Measurements from ENCODE around the gene GUCY2D.
"Not testable (repeated sequence)": the region's sequence is repeated elsewhere in the genome, so short reads cannot be mapped to it uniquely, and the experiment has no call there.

Gene GUCY2D

DNA sequence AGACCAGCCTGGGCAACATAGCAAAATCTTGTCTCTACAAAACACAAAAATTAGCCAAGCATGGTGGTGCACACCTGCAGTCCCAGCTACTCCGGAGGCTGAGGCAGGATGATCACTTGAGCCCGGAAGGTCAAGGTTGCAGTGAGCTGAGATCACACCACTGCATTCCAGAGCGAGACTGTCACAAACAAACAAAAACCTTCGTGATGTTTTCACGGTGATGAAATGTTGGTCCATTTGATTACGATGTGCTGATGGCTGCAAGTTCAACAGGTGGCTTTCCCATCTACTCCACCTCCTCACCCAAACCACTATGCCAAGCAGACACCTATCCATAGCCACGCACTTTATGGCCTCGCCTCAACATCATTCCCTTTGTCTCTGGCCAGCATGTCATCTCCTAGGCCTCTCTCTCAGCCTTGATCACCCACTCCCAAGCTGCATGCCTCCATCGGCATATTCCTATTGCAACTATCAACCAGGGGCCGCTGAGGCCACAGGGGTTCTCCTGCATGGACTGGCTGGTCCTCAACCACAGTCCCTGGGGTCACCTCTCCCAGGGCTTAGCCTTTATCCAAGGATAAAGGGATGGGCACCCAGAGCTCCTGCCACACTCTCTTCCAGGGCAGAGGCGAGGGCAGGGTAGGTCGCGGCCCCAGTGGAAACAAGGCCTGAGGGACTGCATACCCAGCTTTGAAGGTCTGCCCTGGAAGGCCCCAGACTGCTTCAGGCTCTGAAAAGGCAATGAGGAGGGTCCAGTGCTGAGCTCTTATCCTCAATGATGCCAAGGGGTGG is 19.3 kb downstream of the GUCY2D start:
- Histone ChIP-seq H3K9me3 (ENCODE audit: insufficient read depth, low read length) (no peaks in the 10 kb centered on the region), H3K79me2 (ENCODE audit: insufficient read depth, low read length) (no peaks in the 10 kb centered on the region), H3K27ac (ENCODE audit: low read depth, low read length) (no peak overlapping the region), H4K20me1 (ENCODE audit: low read depth, low read length) (no peaks in the 10 kb centered on the region), H3K9ac (ENCODE audit: low read length) (no peak overlapping the region), H2AFZ (ENCODE audit: low read depth, low read length, severe bottlenecking) (no peak overlapping the region), H3F3A (ENCODE audit: insufficient read depth) (no peaks in the 10 kb centered on the region), H3K4me3 (ENCODE audit: insufficient read depth, low read length, poor library complexity, severe bottlenecking) (no peak overlapping the region), H3K9me2 (replicated peaks; ENCODE audit: insufficient read depth, low read length) (no peaks in the 10 kb centered on the region), H3K36me3 (ENCODE audit: low read length) (no peaks in the 10 kb centered on the region), H3K4me2 (ENCODE audit: low read depth, low read length, poor library complexity, severe bottlenecking) (no peak overlapping the region), H3K27me3 (ENCODE audit: low read length) (no peaks in the 10 kb centered on the region; the same call in 1 of the 2 replicates)
- TF ChIP-seq, protein P1, sequence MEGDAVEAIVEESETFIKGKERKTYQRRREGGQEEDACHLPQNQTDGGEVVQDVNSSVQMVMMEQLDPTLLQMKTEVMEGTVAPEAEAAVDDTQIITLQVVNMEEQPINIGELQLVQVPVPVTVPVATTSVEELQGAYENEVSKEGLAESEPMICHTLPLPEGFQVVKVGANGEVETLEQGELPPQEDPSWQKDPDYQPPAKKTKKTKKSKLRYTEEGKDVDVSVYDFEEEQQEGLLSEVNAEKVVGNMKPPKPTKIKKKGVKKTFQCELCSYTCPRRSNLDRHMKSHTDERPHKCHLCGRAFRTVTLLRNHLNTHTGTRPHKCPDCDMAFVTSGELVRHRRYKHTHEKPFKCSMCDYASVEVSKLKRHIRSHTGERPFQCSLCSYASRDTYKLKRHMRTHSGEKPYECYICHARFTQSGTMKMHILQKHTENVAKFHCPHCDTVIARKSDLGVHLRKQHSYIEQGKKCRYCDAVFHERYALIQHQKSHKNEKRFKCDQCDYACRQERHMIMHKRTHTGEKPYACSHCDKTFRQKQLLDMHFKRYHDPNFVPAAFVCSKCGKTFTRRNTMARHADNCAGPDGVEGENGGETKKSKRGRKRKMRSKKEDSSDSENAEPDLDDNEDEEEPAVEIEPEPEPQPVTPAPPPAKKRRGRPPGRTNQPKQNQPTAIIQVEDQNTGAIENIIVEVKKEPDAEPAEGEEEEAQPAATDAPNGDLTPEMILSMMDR (IDR thresholded peaks at IDR 0.05; ENCODE audit: insufficient read depth, low read length, poor library complexity, severe bottlenecking), result no peak
- TF ChIP-seq EZH2phosphoT487 (conservative IDR thresholded peaks at IDR 0.05; ENCODE audit: low read length), result no peak

DNA sequence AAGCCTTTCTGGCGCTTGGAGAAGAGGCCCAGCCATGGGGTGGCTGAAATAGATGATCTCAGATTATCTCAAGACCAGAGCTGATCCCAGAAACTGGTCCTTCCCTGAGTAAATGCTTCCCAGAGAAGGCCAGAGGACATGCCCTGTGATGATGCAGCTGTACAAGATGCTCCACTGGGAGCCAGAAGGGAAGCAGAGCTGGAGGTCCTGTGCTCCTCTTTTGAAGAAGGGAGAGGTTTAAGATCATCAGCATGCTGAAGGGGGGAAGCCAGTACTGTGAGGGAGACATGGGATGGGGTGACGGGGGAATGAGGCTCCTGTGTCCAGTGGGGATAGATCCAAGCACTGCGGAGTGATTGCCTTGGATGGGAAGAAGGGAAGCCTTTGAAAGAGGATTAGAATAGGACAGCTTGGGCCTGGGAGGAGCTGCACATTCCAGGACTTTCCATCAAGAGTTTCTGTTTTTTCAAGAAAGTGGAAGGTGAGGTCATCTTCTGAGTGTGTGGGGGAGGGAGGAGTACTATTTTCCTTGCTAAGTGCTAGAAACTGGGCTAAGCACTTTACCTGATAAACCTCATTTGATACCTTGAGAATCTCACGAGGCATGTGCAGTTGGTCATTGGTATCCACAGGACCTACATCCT is 20.1 kb downstream of the GUCY2D start:
- Histone ChIP-seq H2AFZ (ENCODE audit: low read depth, low read length, severe bottlenecking) (no peak overlapping the region), H3K79me2 (ENCODE audit: insufficient read depth, low read length) (no peaks in the 10 kb centered on the region), H3K9me2 (replicated peaks; ENCODE audit: insufficient read depth, low read length) (no peaks in the 10 kb centered on the region), H3K27ac (ENCODE audit: low read depth, low read length) (no peak overlapping the region), H3K9me3 (ENCODE audit: insufficient read depth, low read length) (no peaks in the 10 kb centered on the region), H3K9ac (ENCODE audit: low read length) (no peak overlapping the region), H3F3A (ENCODE audit: insufficient read depth) (no peaks in the 10 kb centered on the region), H3K4me2 (ENCODE audit: low read depth, low read length, poor library complexity, severe bottlenecking) (no peak overlapping the region), H3K4me3 (ENCODE audit: insufficient read depth, low read length, poor library complexity, severe bottlenecking) (no peak overlapping the region), H3K27me3 (ENCODE audit: low read length) (no peaks in the 10 kb centered on the region; the same call in 1 of the 2 replicates), H4K20me1 (ENCODE audit: low read depth, low read length) (no peaks in the 10 kb centered on the region), H3K36me3 (ENCODE audit: low read length) (no peaks in the 10 kb centered on the region)
- TF ChIP-seq, protein P1 (IDR thresholded peaks at IDR 0.05; ENCODE audit: insufficient read depth, low read length, poor library complexity, severe bottlenecking), result no peak
- no peak for TF ChIP-seq EZH2phosphoT487 (conservative IDR thresholded peaks at IDR 0.05; ENCODE audit: low read length)

DNA sequence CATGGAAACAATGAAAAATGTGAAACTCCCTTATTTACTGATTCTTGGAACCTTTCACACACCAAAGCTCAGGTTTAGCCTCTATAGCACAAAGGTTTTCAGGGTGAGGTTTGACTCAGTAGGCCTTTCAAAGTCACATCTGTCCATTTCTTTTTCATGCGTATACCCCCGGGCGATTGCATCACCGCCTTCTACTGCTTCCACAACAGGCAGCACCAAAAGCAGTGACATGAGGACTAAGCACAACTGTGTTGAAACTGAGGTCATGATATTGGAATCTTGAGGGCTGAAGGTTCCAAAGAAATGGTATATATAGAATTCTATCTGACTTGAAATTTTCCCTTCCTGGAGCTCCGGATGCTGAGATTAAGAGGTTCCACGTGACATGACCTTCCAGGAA is 21.7 kb downstream of the GUCY2D start:
- H3F3A ChIP-seq (ENCODE audit: insufficient read depth); H3K4me2 ChIP-seq (ENCODE audit: low read depth, low read length, poor library complexity, severe bottlenecking); H3K36me3 ChIP-seq (ENCODE audit: low read length); H3K9ac ChIP-seq (ENCODE audit: low read length); H3K27ac ChIP-seq (ENCODE audit: low read depth, low read length); H3K9me2 ChIP-seq (replicated peaks; ENCODE audit: insufficient read depth, low read length); H3K4me3 ChIP-seq (ENCODE audit: insufficient read depth, low read length, poor library complexity, severe bottlenecking); H2AFZ ChIP-seq (ENCODE audit: low read depth, low read length, severe bottlenecking); H3K79me2 ChIP-seq (ENCODE audit: insufficient read depth, low read length); H3K9me3 ChIP-seq (ENCODE audit: insufficient read depth, low read length); H3K27me3 ChIP-seq (ENCODE audit: low read length); H4K20me1 ChIP-seq (ENCODE audit: low read depth, low read length): not testable (repeated sequence)
